OCI-LY3 (cell line): Measurements from ENCODE around the gene ANKLE1.

ENCODE experiments used
- CTCF ChIP-seq: fragments of 200-600, 300-600 bp; sonication (generic); IDR thresholded peaks from 2 replicates; pipeline ENCODE4 v1.5.1; 2014; ENCODE audit warnings: antibody characterized with exemption, low read length, low read depth
- EZH2phosphoT487 ChIP-seq: fragments of 200-600 bp; shearing (Covaris generic); IDR thresholded peaks from 2 replicates; pipeline ENCODE4 v1.6.1; 2018; ENCODE audit warnings: antibody characterized with exemption, mixed run types, low read depth

GRCh38 chr19:17246681-17247425 lies 34.8 kb upstream of the ANKLE1 start:
- no peak for TF ChIP-seq CTCF
- TF ChIP-seq EZH2phosphoT487, result no peak
